HEK293 (cell line): Measurements from ENCODE around the gene C3orf33.
A peak's percentile ranks its signal among the peaks of the same experiment; 100 is the strongest.

Experiments
- CTCF ChIA-PET: fragments of 350-600 bp; formaldehyde crosslinking; extraction: SDS; loops from one replicate; lab custom pipeline; 2021; ENCODE audit warnings: antibody characterized with exemption; lab: Yijun Ruan, JAX
- POLR2A ChIA-PET: fragments of 300-600 bp; formaldehyde crosslinking; extraction: SDS; loops from one replicate; lab custom pipeline; 2020; ENCODE audit warnings: antibody characterized with exemption, inconsistent platforms; lab: Yijun Ruan, JAX
- H3K27ac ChIP-seq: fragments of 200-500 bp; sonication (Bioruptor generic); 2 replicates; pipeline ENCODE4 v1.5.1; 2014; ENCODE audit warnings: low read depth, low read length, control low read depth, inconsistent platforms; ENCODE audit errors: extremely low read depth
- H3K36me3 ChIP-seq, 2 experiments: fragments of 200-500 bp in 1 of 2; sonication (Bioruptor generic) in 1 of 2; 1 replicate in 1 of 2; 2 replicates in 1 of 2; pipeline ENCODE4 v1.5.1; 2014 to 2017; ENCODE audit warnings: inconsistent platforms in 2 of 2, low read length in 2 of 2; ENCODE audit not compliant: control insufficient read depth in 2 of 2, insufficient read depth in 1 of 2
- H3K4me1 ChIP-seq: fragments of 200-500 bp; sonication (Bioruptor generic); 2 replicates; pipeline ENCODE4 v1.5.1; 2014; ENCODE audit warnings: mild to moderate bottlenecking, low read length, inconsistent platforms; ENCODE audit not compliant: control insufficient read depth, insufficient read depth
- H3K4me3 ChIP-seq: 2 replicates; pipeline ENCODE4 v1.5.1; 2011; ENCODE audit warnings: low read depth, mild to moderate bottlenecking, control low read depth, low read length, moderate library complexity
- H3K9me3 ChIP-seq: fragments of 200-500 bp; sonication (Bioruptor generic); 2 replicates; pipeline ENCODE4 v1.5.1; 2014; ENCODE audit warnings: low read depth, low read length, inconsistent platforms; ENCODE audit not compliant: control insufficient read depth, insufficient read depth
- EGR2 ChIP-seq: fragments of 450-650 bp; formaldehyde crosslinking; IDR thresholded peaks from 2 replicates; pipeline ENCODE4 v1.5.1; 2016; ENCODE audit warnings: low read depth, missing biosample characterization, missing genetic modification characterization
- FEZF1 ChIP-seq: fragments of 450-650 bp; formaldehyde crosslinking; IDR thresholded peaks from 2 replicates; pipeline ENCODE4 v1.5.1; 2016; ENCODE audit warnings: missing biosample characterization, missing genetic modification characterization
- KLF1 ChIP-seq: fragments of 450-650 bp; formaldehyde crosslinking; IDR thresholded peaks from 2 replicates; pipeline ENCODE4 v1.5.1; 2016; ENCODE audit warnings: missing biosample characterization, missing genetic modification characterization
- PATZ1 ChIP-seq: fragments of 450-650 bp; formaldehyde crosslinking; IDR thresholded peaks from 2 replicates; pipeline ENCODE4 v1.5.1; 2016; ENCODE audit warnings: missing biosample characterization, missing genetic modification characterization
- PRDM6 ChIP-seq: fragments of 450-650 bp; formaldehyde crosslinking; IDR thresholded peaks from 2 replicates; pipeline ENCODE4 v1.5.1; 2017; ENCODE audit warnings: missing biosample characterization, missing genetic modification characterization
- SCRT2 ChIP-seq: fragments of 450-650 bp; formaldehyde crosslinking; IDR thresholded peaks from 2 replicates; pipeline ENCODE4 v1.5.1; 2016; ENCODE audit warnings: missing biosample characterization, missing genetic modification characterization
- SP2 ChIP-seq: fragments of 450-650 bp; formaldehyde crosslinking; IDR thresholded peaks from 2 replicates; pipeline ENCODE4 v1.5.1; 2016; ENCODE audit warnings: missing biosample characterization, missing genetic modification characterization
- TSHZ1 ChIP-seq: fragments of 450-650 bp; formaldehyde crosslinking; IDR thresholded peaks from 2 replicates; pipeline ENCODE4 v1.5.1; 2016; ENCODE audit warnings: missing biosample characterization, missing genetic modification characterization, borderline replicate concordance
- ZBTB17 ChIP-seq: fragments of 450-650 bp; formaldehyde crosslinking; IDR thresholded peaks from 2 replicates; pipeline ENCODE4 v1.5.1; 2016; ENCODE audit warnings: missing biosample characterization, missing genetic modification characterization
- ZNF146 ChIP-seq: fragments of 450-650 bp; formaldehyde crosslinking; IDR thresholded peaks from 2 replicates; pipeline ENCODE4 v1.5.1; 2016; ENCODE audit warnings: missing biosample characterization, missing genetic modification characterization
- ZNF202 ChIP-seq: fragments of 450-650 bp; formaldehyde crosslinking; IDR thresholded peaks from 2 replicates; pipeline ENCODE4 v1.5.1; 2016; ENCODE audit warnings: missing biosample characterization, missing genetic modification characterization, borderline replicate concordance
- ZNF23 ChIP-seq: fragments of 450-650 bp; formaldehyde crosslinking; IDR thresholded peaks from 2 replicates; pipeline ENCODE4 v1.5.1; 2016; ENCODE audit warnings: missing biosample characterization, missing genetic modification characterization, borderline replicate concordance
- ZNF311 ChIP-seq: fragments of 450-650 bp; formaldehyde crosslinking; IDR thresholded peaks from 2 replicates; pipeline ENCODE4 v1.5.1; 2017; ENCODE audit warnings: missing biosample characterization, missing genetic modification characterization, borderline replicate concordance
- ZNF521 ChIP-seq: fragments of 450-650 bp; formaldehyde crosslinking; IDR thresholded peaks from 2 replicates; pipeline ENCODE4 v1.5.1; 2017; ENCODE audit warnings: missing biosample characterization, mild to moderate bottlenecking, missing genetic modification characterization
- ZNF561 ChIP-seq: fragments of 450-650 bp; IDR thresholded peaks from 2 replicates; pipeline ENCODE4 v1.5.1; 2018; ENCODE audit warnings: missing biosample characterization, missing genetic modification characterization, borderline replicate concordance
- ZNF571 ChIP-seq: fragments of 450-650 bp; formaldehyde crosslinking; IDR thresholded peaks from 2 replicates; pipeline ENCODE4 v1.5.0; 2017; ENCODE audit warnings: missing biosample characterization, missing genetic modification characterization
- ZNF600 ChIP-seq: fragments of 450-650 bp; formaldehyde crosslinking; IDR thresholded peaks from 2 replicates; pipeline ENCODE4 v1.5.1; 2016; ENCODE audit warnings: missing biosample characterization, missing genetic modification characterization
- ZNF610 ChIP-seq: fragments of 450-650 bp; formaldehyde crosslinking; IDR thresholded peaks from 2 replicates; pipeline ENCODE4 v1.5.1; 2016; ENCODE audit warnings: missing biosample characterization, missing genetic modification characterization, borderline replicate concordance
- ZNF670 ChIP-seq: fragments of 450-650 bp; formaldehyde crosslinking; IDR thresholded peaks from 2 replicates; pipeline ENCODE4 v1.5.1; 2016; ENCODE audit warnings: missing biosample characterization, missing genetic modification characterization, low read depth
- ZXDB ChIP-seq: fragments of 450-650 bp; formaldehyde crosslinking; IDR thresholded peaks from 2 replicates; pipeline ENCODE4 v1.5.1; 2016; ENCODE audit warnings: missing biosample characterization, missing genetic modification characterization

C3orf33 gene

GRCh38 chr3:155739154-155739553 lies 66.9 kb downstream of the C3orf33 start:
- no peaks in the 10 kb centered on the region for H3K36me3 ChIP-seq
- CTCF ChIA-PET, result interaction anchor here (0.6 kb wide), 1 partner anchor 361 kb away, joined by 3 read pairs; no protein-coding TSS in a partner anchor
- H3K4me1 ChIP-seq, result no peaks in the 10 kb centered on the region; the same call in 1 of the 2 replicates
- TF ChIP-seq FEZF1 (tag by site-specific recombination), result peak; percentile 33; the same call in 1 of the 2 replicates
- TF ChIP-seq ZXDB (tag by site-specific recombination), result 0 out of 2 replicates have a peak, but pooled peaks have one; percentile 19
- no peak for TF ChIP-seq ZNF610 (tag by site-specific recombination)
- peak; percentile 46; the same call in 1 of the 2 replicates for TF ChIP-seq PRDM6
- TF ChIP-seq ZNF600 (tag by site-specific recombination), result no peak
- TF ChIP-seq ZNF670, result no peak
- TF ChIP-seq ZNF23, result no peak
- TF ChIP-seq, all 188 proteins: peak for 3
- Histone ChIP-seq H3K9me3 (no peaks in the 10 kb centered on the region), H3K4me3 (no peak overlapping the region), H3K27ac (no peak overlapping the region)
- POLR2A ChIA-PET, result no interaction called here

GRCh38 chr3:155738580-155739076 lies 67.5 kb downstream of the C3orf33 start:
- POLR2A ChIA-PET, result no interaction called here
- Histone ChIP-seq H3K4me3 (no peak overlapping the region), H3K4me1 (no peaks in the 10 kb centered on the region; the same call in 1 of the 2 replicates), H3K27ac (no peak overlapping the region), H3K36me3 (no peaks in the 10 kb centered on the region)
- CTCF ChIA-PET, result interaction anchor here (0.9 kb wide), 1 partner anchor 12 kb away, joined by 3 read pairs; no protein-coding TSS in a partner anchor
- TF ChIP-seq ZNF521 (tag by site-specific recombination), result no peak
- TF ChIP-seq PATZ1 (tag by site-specific recombination), result no peak
- TF ChIP-seq ZXDB (tag by site-specific recombination), result no peak
- TF ChIP-seq ZNF311 (tag by site-specific recombination), result no peak
- TF ChIP-seq EGR2 (tag by site-specific recombination), result no peak
- TF ChIP-seq SCRT2, result no peak
- TF ChIP-seq SP2 (tag by site-specific recombination), result no peak
- no peak for TF ChIP-seq ZNF202 (tag by site-specific recombination)
- TF ChIP-seq ZBTB17 (tag by site-specific recombination), result no peak
- TF ChIP-seq ZNF146, result no peak
- no peak for TF ChIP-seq KLF1 (tag by site-specific recombination)
- TF ChIP-seq ZNF561 (tag by site-specific recombination), result no peak
- TF ChIP-seq ZNF571 (tag by site-specific recombination), result no peak
- TF ChIP-seq TSHZ1 (tag by site-specific recombination), result no peak
- TF ChIP-seq, all 188 proteins: peak for 0
- H3K9me3 ChIP-seq, result no peaks in the 10 kb centered on the region
